WI38 (cell line): Measurements from ENCODE around the gene GRHL3.

Experiments
- H3K4me3 ChIP-seq: 2 replicates; pipeline ENCODE4 v1.5.1; 2011; ENCODE audit warnings: low read depth, mild to moderate bottlenecking, control low read depth, low read length
- CTCF ChIP-seq: IDR thresholded peaks from 2 replicates; pipeline ENCODE4 v1.5.1; 2012; ENCODE audit warnings: low read depth, mild to moderate bottlenecking, control low read depth, low read length

The GRHL3 gene

GRCh38 chr1:24348196-24348595, 29.0 kb downstream of the GRHL3 start:
- no peak overlapping the region for H3K4me3 ChIP-seq
- TF ChIP-seq CTCF, result no peak

- no peak overlapping the region for H3K4me3 ChIP-seq
- TF ChIP-seq CTCF, result no peak
Observed at GRCh38 chr1:24349891-24350290, 30.7 kb downstream of the GRHL3 start.

GRCh38 chr1:24351247-24351646, 32.1 kb downstream of the GRHL3 start:
- no peak for TF ChIP-seq CTCF

GRCh38 chr1:24351918-24352627, 32.9 kb downstream of the GRHL3 start:
- no peak for TF ChIP-seq CTCF
- no peak overlapping the region for H3K4me3 ChIP-seq

More at GRCh38 chr1:24351247-24351646, 32.1 kb downstream of the GRHL3 start:
- no peak overlapping the region for H3K4me3 ChIP-seq

GRCh38 chr1:24353292-24353891, 34.2 kb downstream of the GRHL3 start:
- TF ChIP-seq CTCF, result no peak
- H3K4me3 ChIP-seq, result no peak overlapping the region

- no peak overlapping the region for H3K4me3 ChIP-seq
- no peak for TF ChIP-seq CTCF
Observed at GRCh38 chr1:24355466-24355865, 36.3 kb downstream of the GRHL3 start.

GRCh38 chr1:24357038-24357437, 37.9 kb downstream of the GRHL3 start:
- TF ChIP-seq CTCF, result no peak
- H3K4me3 ChIP-seq, result no peak overlapping the region
